Right ventricle myocardium superior (tissue), 1 donor: Measurements from ENCODE around the gene NUP214. TPM values are rescaled to one million over a fixed set of nuclear protein-coding genes. Genes with fewer than 3 reads are reported as not detected.
"Not testable (repeated sequence)": the region's sequence is repeated elsewhere in the genome, so short reads cannot be mapped to it uniquely, and the experiment has no call there.

Experiments
- ATAC-seq: fragments of 200-7000 bp; cut with Tn5 transposase; one replicate; pipeline ENCODE4 v1.9.1; 2020; ENCODE audit warnings: mild to moderate bottlenecking; ENCODE audit not compliant: poor library complexity
- DNase-seq: peaks from one replicate; pipeline ENCODE4 v3.0.0-alpha.2; 2020
- intact Hi-C: fragments of 100-400 bp; cut with DNase I; formaldehyde crosslinking; loops from one replicate; pipeline ENCODE4 v1.11.2; 2022
- total RNA-seq: library from RNA; stranded (reverse); fragmentation: NEBNext Ultra II Directional; extraction: Animal tissue kit (Norgen Biotek cat#: 25700); gene quantifications from one replicate; pipeline ENCODE4 v1.2.1, GENCODE V29; 2021
- donor health status: DM: no; HTN: yes; CAD: no; lungs with severe emphysema.

Gene NUP214
- total RNA-seq, 1 donor from 2014 or later: 22.4 TPM

DNA sequence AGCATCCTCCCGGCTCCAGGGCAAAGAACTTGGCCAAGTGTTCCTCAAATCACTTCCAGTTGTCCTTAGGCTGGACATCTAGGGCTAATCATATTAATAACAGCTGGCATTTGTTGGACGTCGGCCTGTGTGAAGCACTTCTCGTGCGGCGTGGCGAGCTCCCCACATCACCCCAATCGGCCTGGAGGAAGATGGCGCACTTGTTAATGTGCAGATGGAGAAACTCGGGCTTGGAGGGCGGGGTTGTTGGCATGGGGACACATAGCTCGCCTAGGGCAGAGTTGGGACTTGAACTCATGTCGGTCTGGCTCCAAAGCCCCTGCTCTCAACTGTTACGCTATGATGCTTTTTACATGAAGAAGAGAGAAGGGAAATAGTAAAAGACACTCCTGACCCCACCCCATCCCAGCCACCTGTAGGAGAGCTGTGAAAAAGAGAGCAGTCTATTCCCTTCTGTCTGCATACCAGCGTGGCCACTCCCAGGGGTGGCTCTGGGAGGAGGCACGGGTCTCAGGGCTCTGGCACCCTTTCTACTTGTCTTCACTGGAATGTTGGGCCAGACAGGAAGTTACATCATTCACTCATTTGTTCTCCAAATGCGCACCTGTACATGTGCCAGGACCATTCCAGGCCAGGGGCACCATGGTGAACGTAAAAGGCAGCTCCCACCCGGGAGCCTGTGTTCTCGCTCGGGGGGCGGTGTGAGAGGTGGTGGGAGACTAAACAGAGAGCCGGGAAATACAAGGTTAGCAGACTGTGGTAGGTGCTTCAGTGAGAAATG, 12.8 kb upstream of the NUP214 start:
- DNase-seq (no peak), ATAC-seq (no peak)
- intact Hi-C loops: no loop called here

DNA sequence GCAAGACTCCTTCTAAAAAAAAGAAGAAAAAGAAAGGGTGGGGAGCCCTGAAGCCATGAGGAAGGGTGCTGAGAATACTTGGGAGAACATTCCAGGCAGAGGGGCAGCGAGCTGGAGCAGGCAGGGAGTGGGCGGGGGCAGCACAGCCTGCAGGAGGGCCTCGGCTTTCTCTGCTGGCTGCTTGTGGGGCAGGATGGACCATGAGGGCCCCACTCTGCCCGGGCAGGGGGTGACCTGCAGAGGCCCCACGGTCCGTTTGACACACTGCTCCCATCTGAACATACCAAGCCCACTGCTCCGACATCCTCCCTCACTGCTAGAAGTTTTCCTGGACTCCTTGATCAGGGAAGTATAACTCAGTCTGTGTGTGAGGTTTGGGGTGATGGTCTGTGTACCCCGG, 11.7 kb upstream of the NUP214 start:
- ATAC-seq (no peak), DNase-seq (no peak)
- intact Hi-C loops: no loop called here

DNA sequence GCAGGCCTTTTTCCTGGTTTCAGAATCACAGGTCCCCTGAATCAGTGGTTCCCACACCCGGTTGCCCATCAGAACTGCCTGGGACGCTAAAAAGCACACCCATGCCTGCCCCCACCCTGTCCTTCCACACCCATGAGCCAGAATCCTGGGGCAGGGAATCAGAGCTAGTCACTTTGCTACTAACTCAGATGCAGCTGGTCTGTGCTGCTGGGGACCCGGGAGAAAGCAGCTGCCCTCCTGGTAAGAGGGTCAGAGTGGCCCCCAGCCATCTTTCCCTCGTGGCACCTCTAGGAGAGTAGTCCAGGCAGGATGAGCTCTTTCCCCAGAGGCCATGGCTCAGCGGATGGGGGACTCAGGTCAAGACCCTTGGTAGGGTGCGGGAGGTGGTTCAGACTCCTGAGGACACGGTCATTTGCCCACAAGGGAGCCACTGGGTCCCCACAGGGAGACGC, 11.3 kb upstream of the NUP214 start:
- ATAC-seq: no peak
- no peak for DNase-seq
- intact Hi-C loops: no loop called here

DNA sequence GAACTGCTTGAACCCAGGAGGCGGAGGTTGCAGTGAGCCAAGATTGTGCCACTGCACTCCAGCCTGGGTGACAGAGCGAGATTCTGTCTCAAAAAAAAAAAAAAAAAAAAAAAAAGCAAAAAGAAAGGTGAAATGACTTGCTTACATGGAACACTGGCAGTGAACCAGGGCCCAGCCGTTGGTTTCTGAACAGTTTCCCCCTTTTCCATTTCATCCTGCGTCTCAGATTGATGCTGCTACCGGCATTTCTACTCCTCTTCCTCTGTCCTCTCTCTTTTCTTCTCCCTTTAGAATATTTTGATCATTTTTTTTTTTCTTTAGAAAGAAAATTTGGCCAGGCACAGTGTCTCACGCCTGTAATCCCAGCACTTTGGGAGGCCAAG, 10.0 kb upstream of the NUP214 start:
- DNase-seq, intact Hi-C loops, ATAC-seq: not testable (repeated sequence)

DNA sequence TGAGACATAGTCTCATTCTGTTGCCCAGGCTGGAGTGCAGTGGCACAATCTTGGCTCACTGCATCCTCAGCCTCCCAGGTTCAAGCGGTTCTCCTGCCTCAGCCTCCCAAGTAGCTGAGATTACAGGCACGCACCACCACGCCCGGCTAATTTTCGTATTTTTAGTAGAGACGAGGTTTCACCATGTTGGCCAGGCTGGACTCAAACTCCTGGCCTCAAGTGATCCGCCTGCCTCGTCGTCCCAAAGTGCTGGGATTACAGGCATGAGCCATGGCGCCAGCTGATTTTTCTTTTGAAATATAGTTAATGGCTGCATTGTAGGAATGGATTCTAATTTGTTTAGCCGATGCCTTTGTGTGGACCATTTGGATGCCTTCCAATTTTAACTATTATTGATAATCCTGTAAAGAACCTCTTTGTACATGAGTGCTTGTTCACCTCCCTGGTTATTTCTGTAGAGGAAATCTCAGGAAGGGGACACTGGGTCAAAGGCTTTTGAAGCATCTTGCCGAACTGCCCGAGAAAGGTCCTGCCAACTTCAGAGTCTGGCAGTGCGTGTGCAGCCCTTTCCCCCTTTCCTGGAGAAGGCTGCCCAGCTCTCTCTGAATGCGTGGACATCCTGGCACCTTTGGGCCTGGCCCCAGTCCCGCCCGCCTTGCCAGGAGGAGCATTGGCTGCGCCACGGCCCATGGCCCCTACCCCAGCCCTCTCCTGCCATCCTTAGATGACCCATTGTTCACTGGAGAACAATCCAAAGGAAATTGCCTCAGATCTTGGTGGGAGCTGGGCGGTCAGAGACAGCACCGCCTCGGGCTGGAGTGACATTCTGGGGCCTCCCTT, 8.9 kb upstream of the NUP214 start:
- DNase-seq (peak; percentile 59), ATAC-seq (peak; percentile 62)
- intact Hi-C loops: no loop called here

DNA sequence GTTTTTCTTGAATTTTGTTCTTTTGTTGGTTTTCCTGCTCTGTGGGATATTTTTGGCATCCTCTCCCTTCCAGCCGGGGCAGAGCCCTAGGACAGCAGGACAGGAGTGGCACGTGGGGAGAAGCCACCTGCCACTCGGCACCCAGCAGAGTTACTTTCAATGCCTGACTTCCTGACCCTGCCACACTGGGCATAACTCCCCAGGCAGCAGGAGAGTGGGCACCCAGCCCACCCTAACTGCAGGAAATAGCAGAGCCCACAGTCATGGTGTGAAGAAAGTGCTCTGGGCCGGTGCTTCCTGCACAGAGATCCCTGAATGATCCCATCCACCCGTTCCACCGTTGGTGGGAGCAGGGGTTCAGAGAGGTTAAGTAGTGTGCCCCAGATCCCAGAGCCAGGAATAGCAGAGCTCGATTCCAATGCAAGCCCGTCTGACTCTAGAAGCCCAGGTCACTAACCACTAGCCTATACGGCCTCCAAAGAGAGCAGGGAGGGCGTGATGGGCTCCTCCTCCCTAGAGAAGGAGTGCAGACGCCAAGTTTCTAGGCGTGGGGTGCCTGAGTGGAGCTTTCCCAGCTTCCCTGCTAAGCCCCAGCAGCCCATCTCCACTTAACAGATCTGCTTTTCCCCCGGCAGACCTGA, 8.1 kb upstream of the NUP214 start:
- ATAC-seq (peak; percentile 34), DNase-seq (no peak)
- intact Hi-C loops: no loop called here

DNA sequence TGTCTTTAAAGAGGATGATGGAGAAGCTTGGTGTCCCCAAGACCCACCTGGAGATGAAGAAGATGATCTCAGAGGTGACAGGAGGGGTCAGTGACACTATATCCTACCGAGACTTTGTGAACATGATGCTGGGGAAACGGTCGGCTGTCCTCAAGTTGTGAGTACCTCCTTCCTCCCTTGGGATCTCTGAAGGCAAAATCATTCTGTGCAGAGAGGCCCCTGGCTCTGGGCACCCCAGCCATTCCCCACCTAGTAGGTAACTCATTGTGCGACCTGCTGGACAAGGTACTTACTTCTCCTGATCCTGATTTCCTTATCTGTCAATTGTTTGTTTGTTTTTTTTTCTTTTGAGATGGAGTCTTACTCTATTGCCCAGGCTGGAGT, 7.6 kb upstream of the NUP214 start:
- no peak for DNase-seq
- intact Hi-C loops: no loop called here
- ATAC-seq: no peak

DNA sequence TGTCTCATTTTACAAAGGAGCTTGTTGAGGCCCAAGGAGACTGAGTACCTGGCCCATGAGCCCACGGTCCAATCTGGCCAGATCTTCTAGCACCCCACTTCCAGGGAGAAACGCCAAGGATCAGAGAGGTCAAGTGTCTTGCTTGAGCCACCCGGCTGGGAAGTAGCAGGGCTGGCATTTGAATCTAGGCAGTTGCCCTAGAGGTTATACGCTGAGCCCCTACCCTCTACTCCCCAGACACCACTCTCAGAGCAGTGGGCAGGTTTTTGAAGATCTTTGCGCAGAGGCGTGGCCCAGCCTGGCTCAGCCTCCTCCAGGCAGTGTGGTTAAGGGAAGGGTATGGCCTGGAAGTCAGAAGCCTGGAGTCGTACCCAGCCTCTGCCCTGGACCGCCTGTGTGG, 5.8 kb upstream of the NUP214 start:
- intact Hi-C loops: no loop called here
- no peak for ATAC-seq
- no peak for DNase-seq

DNA sequence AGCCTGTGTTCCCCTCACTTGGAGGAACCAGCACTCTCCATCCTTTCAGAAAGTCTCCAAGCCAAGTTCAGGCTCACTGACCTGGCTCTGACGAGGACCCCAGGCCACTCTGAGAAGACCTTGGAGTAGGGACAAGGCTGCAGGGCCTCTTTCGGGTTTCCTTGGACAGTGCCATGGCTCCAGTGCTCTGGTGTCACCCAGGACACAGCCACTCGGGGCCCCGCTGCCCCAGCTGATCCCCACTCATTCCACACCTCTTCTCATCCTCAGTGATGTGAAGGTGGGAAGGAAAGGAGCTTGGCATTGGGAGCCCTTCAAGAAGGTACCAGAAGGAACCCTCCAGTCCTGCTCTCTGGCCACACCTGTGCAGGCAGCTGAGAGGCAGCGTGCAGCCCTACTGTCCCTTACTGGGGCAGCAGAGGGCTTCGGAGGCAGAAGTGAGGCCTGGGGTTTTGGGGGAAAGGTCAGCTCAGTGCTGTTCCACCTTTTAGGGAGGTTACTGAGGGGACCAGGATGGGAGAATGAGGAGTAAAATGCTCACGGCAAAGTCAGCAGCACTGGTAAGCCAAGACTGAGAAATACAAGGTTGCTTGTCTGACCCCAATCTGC, 4.7 kb upstream of the NUP214 start:
- intact Hi-C loops: no loop called here
- ATAC-seq (no peak), DNase-seq (no peak)

DNA sequence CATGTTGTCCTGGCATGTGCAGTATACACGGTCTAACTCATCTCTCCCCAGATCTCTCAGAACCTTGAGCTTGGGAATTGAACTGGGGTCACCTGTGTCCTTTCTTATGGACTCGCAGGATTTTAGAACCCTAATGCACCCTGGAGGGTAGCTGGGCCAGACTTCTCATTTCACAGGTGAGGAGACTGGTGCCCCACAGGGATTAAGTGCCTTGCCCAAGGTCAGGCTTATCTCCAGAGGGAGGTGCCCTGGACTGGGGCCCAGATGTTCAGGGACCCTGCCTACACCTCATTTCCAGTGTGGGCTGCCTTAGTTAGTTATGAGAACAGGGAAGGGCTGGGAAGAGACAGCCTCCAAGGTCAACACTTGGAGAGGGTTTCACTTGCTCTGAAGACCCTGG, 4.0 kb upstream of the NUP214 start:
- intact Hi-C loops: no loop called here
- DNase-seq: no peak
- ATAC-seq: no peak

DNA sequence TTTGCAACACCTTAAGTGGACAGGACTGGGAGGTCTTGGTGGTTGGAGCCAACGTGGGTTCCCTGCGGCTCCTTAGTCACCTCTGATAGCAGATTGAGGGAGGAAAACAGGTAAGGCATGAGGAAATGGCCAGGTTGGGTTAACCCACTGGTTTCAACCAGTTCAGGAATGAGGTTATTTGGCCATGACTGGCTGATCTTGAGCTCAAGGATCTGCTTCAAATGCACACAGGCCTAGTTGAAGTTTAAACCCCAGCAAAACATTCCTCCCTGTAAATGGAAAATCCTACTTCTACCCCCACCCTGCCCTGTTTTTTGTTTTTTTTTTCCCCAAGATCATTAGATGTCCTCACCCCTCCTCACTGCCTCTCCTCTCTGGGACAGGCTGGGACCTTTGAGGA, 3.2 kb upstream of the NUP214 start:
- intact Hi-C loops: no loop called here
- DNase-seq (no peak), ATAC-seq (no peak)

DNA sequence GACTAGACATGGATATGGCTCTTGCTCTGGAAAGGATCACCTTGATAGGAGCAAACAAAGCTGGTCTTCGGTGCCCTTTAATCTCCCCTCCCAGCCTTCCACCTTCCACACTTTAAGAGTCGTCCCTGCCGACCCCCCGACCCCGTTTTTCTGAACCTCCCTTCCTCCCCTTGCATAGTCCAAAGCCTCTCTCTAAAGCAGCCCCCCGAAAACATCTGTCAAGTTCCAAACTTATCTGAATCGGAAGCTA, 423 bp upstream of the NUP214 start:
- DNase-seq: no peak
- intact Hi-C loops: no loop called here
- ATAC-seq: peak; percentile 14

DNA sequence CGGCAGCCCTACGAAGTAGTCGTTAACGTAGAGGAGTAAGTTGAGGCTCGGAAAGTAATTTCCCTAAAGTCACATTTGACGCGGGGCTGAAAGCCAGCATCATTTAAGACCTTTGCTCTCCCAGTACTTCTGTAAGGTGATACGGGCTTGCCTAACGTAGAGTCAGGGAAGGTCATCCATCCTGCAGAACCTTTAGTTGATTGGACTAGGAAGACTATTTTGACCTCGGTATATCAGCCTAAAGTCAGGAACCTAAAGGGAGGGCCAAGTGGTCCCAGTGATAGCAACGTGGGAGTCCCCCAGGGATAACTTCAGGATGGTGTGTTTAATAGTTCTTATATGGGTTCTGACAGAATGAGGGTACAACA, 657 bp downstream of the NUP214 start:
- no peak for DNase-seq

DNA sequence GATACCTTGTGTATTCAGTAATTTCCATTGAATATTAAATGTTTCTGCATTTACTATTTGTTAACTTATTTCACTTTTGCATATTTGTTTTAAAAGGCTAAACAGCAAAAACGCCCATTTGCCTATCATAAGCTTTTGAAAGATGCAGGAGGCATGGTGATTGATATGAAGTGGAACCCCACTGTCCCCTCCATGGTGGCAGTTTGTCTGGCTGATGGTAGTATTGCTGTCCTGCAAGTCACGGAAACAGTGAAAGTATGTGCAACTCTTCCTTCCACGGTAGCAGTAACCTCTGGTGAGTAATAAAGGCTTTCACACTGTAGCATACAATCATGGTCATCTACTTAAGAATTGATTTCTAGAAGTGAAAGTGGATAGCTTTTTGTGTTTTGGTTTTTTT, 3.8 kb downstream of the NUP214 start:
- intact Hi-C loops: no loop called here
- DNase-seq (no peak), ATAC-seq (no peak)

More for the DNA sequence above, 657 bp downstream of the NUP214 start:
- intact Hi-C loops: no loop called here
- no peak for ATAC-seq

DNA sequence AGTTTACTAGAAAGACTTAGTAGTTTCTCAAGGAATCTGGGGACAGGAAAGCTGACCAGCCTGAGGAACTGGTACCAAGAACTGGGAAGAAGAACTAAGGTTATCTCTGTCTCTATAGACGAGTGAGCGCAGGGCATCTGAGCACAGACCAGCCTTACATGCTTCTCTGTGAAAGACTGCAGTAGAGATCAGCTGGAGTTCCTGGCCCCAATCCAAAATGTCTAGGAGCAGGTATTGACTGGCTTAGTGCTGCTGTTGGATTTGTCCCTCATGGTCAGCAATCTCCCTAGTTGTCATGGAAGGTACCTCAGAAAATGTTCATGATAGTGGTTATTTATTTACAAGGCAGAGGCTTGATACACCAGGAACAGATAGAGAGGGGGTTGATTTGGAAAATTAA, 13.3 kb downstream of the NUP214 start:
- DNase-seq (no peak), ATAC-seq (no peak)
- intact Hi-C loops: no loop called here

DNA sequence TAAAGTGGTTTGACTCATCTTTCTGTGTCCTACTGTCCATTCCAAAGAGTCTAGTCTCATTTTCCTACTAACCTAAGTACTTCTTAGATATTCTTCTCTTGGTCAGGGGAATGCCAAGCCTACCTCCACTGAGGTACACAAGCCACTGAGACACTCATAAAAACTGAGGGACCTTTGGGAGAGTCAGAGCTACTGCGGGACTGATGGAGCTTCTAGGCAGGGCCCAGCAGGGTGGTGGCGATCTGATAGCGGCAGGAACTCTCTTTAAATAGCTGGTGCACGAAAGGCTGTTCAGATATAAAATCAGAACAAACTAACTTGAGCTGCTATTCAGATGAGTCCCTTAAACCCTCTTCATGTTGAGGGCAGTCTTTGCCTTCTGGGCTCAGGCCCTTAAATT, 14.7 kb downstream of the NUP214 start:
- ATAC-seq (no peak), DNase-seq (no peak)
- intact Hi-C loops: no loop called here

DNA sequence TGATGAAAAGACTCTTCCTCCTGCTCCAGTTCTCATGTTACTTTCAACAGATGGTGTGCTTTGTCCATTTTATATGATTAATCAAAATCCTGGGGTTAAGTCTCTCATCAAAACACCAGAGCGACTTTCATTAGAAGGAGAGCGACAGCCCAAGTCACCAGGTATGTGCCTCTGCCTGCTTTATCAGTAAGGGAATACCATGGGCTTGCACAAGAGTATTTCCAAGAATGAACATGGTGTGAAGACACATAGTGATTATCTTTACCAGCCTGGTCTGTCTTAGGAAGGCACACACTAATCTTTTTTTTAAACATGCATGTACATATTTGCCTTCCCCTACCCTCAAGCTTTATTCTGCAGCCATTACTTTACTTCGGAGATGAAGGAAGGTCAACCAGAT, 15.2 kb downstream of the NUP214 start:
- intact Hi-C loops: no loop called here

DNA sequence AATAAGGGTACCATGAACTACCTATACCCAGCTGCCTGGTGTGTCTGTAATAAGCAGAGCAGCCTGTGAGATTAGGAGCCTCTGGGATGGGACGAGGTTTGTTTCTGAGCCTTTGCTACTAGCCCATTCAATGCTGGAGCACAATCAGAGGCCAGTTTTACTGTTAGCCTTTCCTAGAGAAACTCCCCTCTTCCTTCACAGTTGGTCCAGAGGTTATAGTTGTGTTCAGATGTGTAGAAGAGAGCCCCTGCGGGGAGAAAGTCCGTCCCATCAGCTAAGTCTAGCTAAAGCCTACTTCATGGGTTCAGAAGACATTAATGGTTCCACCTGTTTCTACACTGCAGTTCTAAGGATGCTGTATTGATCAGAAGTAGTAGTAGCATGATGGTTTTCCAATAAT, 16.8 kb downstream of the NUP214 start:
- intact Hi-C loops: no loop called here
- no peak for ATAC-seq

More for the DNA sequence above, 15.2 kb downstream of the NUP214 start:
- DNase-seq (no peak), ATAC-seq (no peak)

DNA sequence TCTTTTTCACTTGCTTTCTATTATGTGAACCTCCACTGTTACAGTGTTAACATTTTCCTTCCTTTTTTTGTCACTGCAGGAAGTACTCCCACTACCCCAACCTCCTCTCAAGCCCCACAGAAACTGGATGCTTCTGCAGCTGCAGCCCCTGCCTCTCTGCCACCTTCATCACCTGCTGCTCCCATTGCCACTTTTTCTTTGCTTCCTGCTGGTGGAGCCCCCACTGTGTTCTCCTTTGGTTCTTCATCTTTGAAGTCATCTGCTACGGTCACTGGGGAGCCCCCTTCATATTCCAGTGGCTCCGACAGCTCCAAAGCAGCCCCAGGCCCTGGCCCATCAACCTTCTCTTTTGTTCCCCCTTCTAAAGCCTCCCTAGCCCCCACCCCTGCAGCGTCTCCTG, 18.8 kb downstream of the NUP214 start:
- intact Hi-C loops: no loop called here
- no peak for DNase-seq
- no peak for ATAC-seq

More for the DNA sequence above, 16.8 kb downstream of the NUP214 start:
- no peak for DNase-seq

DNA sequence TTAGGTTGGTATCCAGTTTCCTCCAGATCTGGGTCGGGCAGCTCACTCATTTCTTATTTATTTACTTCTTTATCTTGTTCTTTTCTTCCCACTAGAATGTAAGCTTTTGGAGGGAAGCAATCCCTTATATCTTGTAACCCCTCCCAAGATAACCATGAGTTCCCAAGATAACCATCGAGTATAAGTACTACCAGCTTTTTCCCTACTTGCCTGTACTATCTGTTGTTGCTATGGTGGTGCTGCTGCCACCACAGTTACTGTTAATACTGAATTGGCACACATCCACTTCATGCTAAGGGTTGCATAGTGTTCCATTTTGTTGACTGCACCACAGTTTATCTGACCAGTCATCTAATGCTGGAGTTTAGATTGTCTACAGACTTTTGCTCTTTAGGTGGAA, 19.9 kb downstream of the NUP214 start:
- no peak for DNase-seq
- intact Hi-C loops: no loop called here
- no peak for ATAC-seq
